NCI-H82 treated with DMSO at 0.1 percent for 48 hours (cell line): ENCODE measurements around the gene TBC1D22A.

Source experiments
- DNase-seq: peaks from one replicate; lab custom pipeline; 2025; ENCODE audit not compliant: unreplicated experiment; lab: John Stamatoyannopoulos, UW

Gene TBC1D22A

GRCh38 chr22:47146391-47146790 is 383.9 kb downstream of the TBC1D22A start:
- DNase-seq, result no peak

GRCh38 chr22:47146941-47147340 is 384.5 kb downstream of the TBC1D22A start:
- no peak for DNase-seq

GRCh38 chr22:47147572-47147971 is 385.1 kb downstream of the TBC1D22A start:
- DNase-seq, result no peak

- no peak for DNase-seq
Measured at GRCh38 chr22:47148510-47148909, 386.1 kb downstream of the TBC1D22A start.

GRCh38 chr22:47148956-47149728 is 386.7 kb downstream of the TBC1D22A start:
- DNase-seq, result no peak

GRCh38 chr22:47149976-47150375 is 387.5 kb downstream of the TBC1D22A start:
- DNase-seq, result no peak

GRCh38 chr22:47150426-47150825 is 388.0 kb downstream of the TBC1D22A start:
- DNase-seq, result no peak

- no peak for DNase-seq
Measured at GRCh38 chr22:47151064-47151463, 388.6 kb downstream of the TBC1D22A start.

GRCh38 chr22:47151490-47151889 is 389.0 kb downstream of the TBC1D22A start:
- no peak for DNase-seq

- no peak for DNase-seq
Measured at GRCh38 chr22:47152236-47152635, 389.8 kb downstream of the TBC1D22A start.

GRCh38 chr22:47152938-47153337 is 390.5 kb downstream of the TBC1D22A start:
- DNase-seq, result no peak

GRCh38 chr22:47153854-47154525 is 391.5 kb downstream of the TBC1D22A start:
- DNase-seq, result no peak

GRCh38 chr22:47154621-47155081 is 392.2 kb downstream of the TBC1D22A start:
- no peak for DNase-seq

GRCh38 chr22:47155131-47155885 is 392.9 kb downstream of the TBC1D22A start:
- DNase-seq, result no peak

GRCh38 chr22:47155912-47156311 is 393.5 kb downstream of the TBC1D22A start:
- DNase-seq, result no peak

GRCh38 chr22:47156352-47157092 is 394.1 kb downstream of the TBC1D22A start:
- no peak for DNase-seq

GRCh38 chr22:47157093-47157420 is 394.6 kb downstream of the TBC1D22A start:
- no peak for DNase-seq

- DNase-seq, result no peak
Measured at GRCh38 chr22:47157486-47158270, 395.2 kb downstream of the TBC1D22A start.

- DNase-seq, result no peak
Measured at GRCh38 chr22:47158457-47158856, 396.0 kb downstream of the TBC1D22A start.

GRCh38 chr22:47159592-47159991 is 397.1 kb downstream of the TBC1D22A start:
- no peak for DNase-seq
